Endothelial cell of umbilical vein (primary cell): Measurements from ENCODE around the gene HOXC13. TPM values are rescaled to one million over a fixed set of nuclear protein-coding genes. Genes with fewer than 3 reads are reported as not detected.

ENCODE experiments used
- BruUV-seq: library from RNA; stranded (reverse); fragments of 400-500 nt; replicated peaks from 2 replicates; lab custom pipeline; 2021; lab: Mats Ljungman, UMichigan
- CTCF ChIA-PET: fragments of 300-600, 350-600 bp; sonication (Branson Sonifier 250); formaldehyde crosslinking; loops from one replicate; lab custom pipeline; 2021; ENCODE audit warnings: antibody characterized with exemption, inconsistent platforms; lab: Charles Lee
- POLR2A ChIA-PET: fragments of 300-600, 350-600 bp; sonication (Branson Sonifier 250); formaldehyde crosslinking; loops from one replicate; lab custom pipeline; 2021; ENCODE audit warnings: antibody characterized with exemption, inconsistent platforms; lab: Charles Lee
- DNase-seq: peaks from one replicate; pipeline ENCODE4 v3.0.0-alpha.2; 2011; ENCODE audit warnings: low read depth, low spot score
- FAIRE-seq: peaks from 2 replicates; lab custom pipeline; 2011; peaks lifted over from hg19 to GRCh38; lab: Jason Lieb, UNC
- H2AFZ ChIP-seq: 2 replicates; pipeline ENCODE4 v1.6.0; 2012; ENCODE audit warnings: low read depth, low read length, control low read depth, inconsistent platforms
- H3K27ac ChIP-seq: 2 replicates; pipeline ENCODE4 v1.5.1; 2011; ENCODE audit warnings: low read depth, mild to moderate bottlenecking, control low read depth, low read length, moderate library complexity; ENCODE audit not compliant: insufficient read depth
- H3K27me3 ChIP-seq, 2 experiments: 2 replicates each; pipeline versions ENCODE4 v1.6.0 to v1.6.1; 2011; ENCODE audit warnings: low read length in 2 of 2, mixed read lengths in 1 of 2; ENCODE audit not compliant: control insufficient read depth in 2 of 2, insufficient read depth in 2 of 2
- H3K36me3 ChIP-seq, 2 experiments: 2 replicates in 1 of 2; 3 replicates in 1 of 2; pipeline ENCODE4 v1.5.1; 2011; ENCODE audit warnings: low read length in 2 of 2, mild to moderate bottlenecking in 1 of 2, moderate library complexity in 1 of 2; ENCODE audit not compliant: control insufficient read depth in 2 of 2, insufficient read depth in 2 of 2; ENCODE audit errors: extremely low read depth in 1 of 2
- H3K4me1 ChIP-seq: 3 replicates; pipeline ENCODE4 v1.5.1; 2011; ENCODE audit warnings: mild to moderate bottlenecking, low read length; ENCODE audit not compliant: control insufficient read depth, insufficient read depth; ENCODE audit errors: extremely low read depth
- H3K4me2 ChIP-seq: 2 replicates; pipeline ENCODE4 v1.6.1; 2011; ENCODE audit warnings: low read length, control low read depth, mixed read lengths; ENCODE audit not compliant: insufficient read depth
- H3K4me3 ChIP-seq, 3 experiments: fragments of 200-600 bp in 1 of 3; sonication (generic), shearing (Covaris generic) in 1 of 3; replicated peaks in 1 of 3; 2 replicates each; pipeline ENCODE4 v1.5.1; 2011 to 2016; ENCODE audit warnings: control low read depth in 3 of 3, low read length in 3 of 3, mild to moderate bottlenecking in 2 of 3, inconsistent platforms in 1 of 3, low read depth in 1 of 3, moderate library complexity in 1 of 3; ENCODE audit not compliant: insufficient read depth in 1 of 3
- H3K79me2 ChIP-seq: 2 replicates; pipeline ENCODE4 v1.6.0; 2012; ENCODE audit warnings: low read length, inconsistent platforms; ENCODE audit not compliant: control insufficient read depth, insufficient read depth
- H3K9ac ChIP-seq: replicated peaks from 2 replicates; pipeline ENCODE3; 2011; ENCODE audit warnings: low read length, control low read depth; ENCODE audit not compliant: insufficient read depth; ENCODE audit errors: extremely low read depth
- H3K9me1 ChIP-seq: replicated peaks from 3 replicates; pipeline ENCODE4 v1.6.0; 2011; ENCODE audit warnings: mild to moderate bottlenecking, low read length; ENCODE audit not compliant: control insufficient read depth, insufficient read depth; ENCODE audit errors: extremely low read depth
- H3K9me3 ChIP-seq: replicated peaks from 2 replicates; pipeline ENCODE4 v1.5.1; 2012; ENCODE audit warnings: low read length, inconsistent platforms; ENCODE audit not compliant: control insufficient read depth, insufficient read depth
- H4K20me1 ChIP-seq: replicated peaks from 2 replicates; pipeline ENCODE3; 2011; ENCODE audit warnings: mild to moderate bottlenecking, low read length; ENCODE audit not compliant: control insufficient read depth, insufficient read depth; ENCODE audit errors: extremely low read depth
- EZH2 ChIP-seq: IDR thresholded peaks from 2 replicates; pipeline ENCODE4 v1.6.1; 2012; ENCODE audit warnings: borderline replicate concordance, low read depth, mild to moderate bottlenecking, moderate library complexity, low read length, inconsistent platforms; ENCODE audit not compliant: severe bottlenecking
- FOS ChIP-seq: IDR thresholded peaks from 2 replicates; pipeline ENCODE4 v1.6.1; 2011; ENCODE audit warnings: mild to moderate bottlenecking, low read length, moderate library complexity, borderline replicate concordance; ENCODE audit not compliant: insufficient read depth
- GATA2 ChIP-seq: IDR thresholded peaks from 2 replicates; pipeline ENCODE4 v1.7.0; 2011; ENCODE audit warnings: low read depth, mild to moderate bottlenecking, moderate library complexity, mixed read lengths, low read length; ENCODE audit not compliant: insufficient read length, insufficient read depth
- JUN ChIP-seq: IDR thresholded peaks from 2 replicates; pipeline ENCODE4 v1.6.1; 2011; ENCODE audit warnings: borderline replicate concordance, low read depth; ENCODE audit not compliant: insufficient read length, insufficient read depth
- MYC ChIP-seq: IDR thresholded peaks from one replicate; pipeline ENCODE4 v1.6.1; 2011; ENCODE audit warnings: mild to moderate bottlenecking, low read depth, low read length
- POLR2A ChIP-seq: IDR thresholded peaks from 2 replicates; pipeline ENCODE4 v1.6.1; 2012; ENCODE audit warnings: low read depth, mild to moderate bottlenecking, control low read depth, low read length
- POLR2AphosphoS5 ChIP-seq: IDR thresholded peaks from 2 replicates; pipeline ENCODE4 v1.6.1; 2012; ENCODE audit warnings: low read depth, mild to moderate bottlenecking, control low read depth, low read length, moderate library complexity; ENCODE audit not compliant: insufficient read depth
- dilution Hi-C: fragments of 300-500 bp; cut with MboI; formaldehyde crosslinking; loops from one replicate; pipeline ENCODE4 v1.15.0; 2019; ENCODE audit warnings: low sequenced_read_pairs; ENCODE audit not compliant: extremely low pct_ligation_motif_present
- intact Hi-C: fragments of 100-400 bp; cut with micrococcal nuclease; formaldehyde crosslinking; loops from one replicate; pipeline ENCODE4 v1.10.0; 2022
- polyA plus RNA-seq, 4 experiments: library from polyadenylated mRNA; depleted of rRNA in 3 of 4; stranded (reverse) in 3 of 4; unstranded in 1 of 4; fragments of >200 nt; gene quantifications; 2 replicates each; pipeline versions ENCODE4 v1.2.1 to v1.2.3, GENCODE V29; 2011 to 2012; ENCODE audit warnings: missing spikeins in 1 of 4
- total RNA-seq: library from RNA; stranded (reverse); gene quantifications from 2 replicates; pipeline ENCODE4 v1.2.3, GENCODE V29; 2021
- TF ChIP-seq, protein P1 (sequence below), 2 donors: IDR thresholded peaks; 1 replicate in 1 of 2; 2 replicates in 1 of 2; pipeline ENCODE4 v1.5.1; 2011; ENCODE audit warnings: low read length in 2 of 2, mild to moderate bottlenecking in 2 of 2, moderate library complexity in 2 of 2, control low read depth in 1 of 2, inconsistent platforms in 1 of 2, low read depth in 1 of 2; ENCODE audit not compliant: insufficient read depth in 1 of 2; ENCODE audit errors: extremely low read depth in 1 of 2
- TF ChIP-seq, protein P2 (sequence below): IDR thresholded peaks from 2 replicates; pipeline ENCODE4 v1.6.1; 2011; ENCODE audit not compliant: insufficient read depth, insufficient read length

Gene HOXC13
- total and polyA plus RNA-seq, 2 donors (not counting 3 experiments of a cell fraction or from before 2014, with no cell fraction given) = not detected

- Histone ChIP-seq H3K9ac (no peak overlapping the region), H3K9me1 (no peaks in the 10 kb centered on the region), H3K27ac (no peak overlapping the region), H3K79me2 (no peaks in the 10 kb centered on the region), H4K20me1 (no peaks in the 10 kb centered on the region), H3K36me3 (no peaks in the 10 kb centered on the region), H2AFZ (no peak overlapping the region), H3K4me2 (no peak overlapping the region), H3K9me3 (no peaks in the 10 kb centered on the region), H3K4me3 (no peak overlapping the region), H3K4me1 (no peaks in the 10 kb centered on the region), H3K27me3 (peaks cover 91 to 98% of the 10 kb centered on the region in 2 experiments)
- peak; percentile 9 for TF ChIP-seq EZH2
- no peak for TF ChIP-seq MYC
- intact Hi-C loops = no loop called here
- POLR2A ChIA-PET = no interaction called here
- DNase-seq = no peak
- BruUV-seq = no TSS peak
- no peak for FAIRE-seq
- dilution Hi-C loops = no loop called here
- CTCF ChIA-PET = no interaction called here
Observed at GRCh38 chr12:53955776-53956250, 17.2 kb downstream of the HOXC13 start.

- Histone ChIP-seq H3K36me3 (no peaks in the 10 kb centered on the region), H3K4me1 (no peaks in the 10 kb centered on the region), H3K4me2 (no peak overlapping the region), H3K27ac (no peak overlapping the region), H3K4me3 (no peak overlapping the region), H3K27me3 (peaks cover 87 to 98% of the 10 kb centered on the region in 2 experiments), H3K79me2 (no peaks in the 10 kb centered on the region), H3K9me3 (no peaks in the 10 kb centered on the region), H2AFZ (no peak overlapping the region), H3K9me1 (no peaks in the 10 kb centered on the region), H3K9ac (no peak overlapping the region), H4K20me1 (no peaks in the 10 kb centered on the region)
- intact Hi-C loops = no loop called here
- DNase-seq = no peak
- ChIA-PET POLR2A (no interaction called here), CTCF (no interaction called here)
- FAIRE-seq = no peak
- no TSS peak for BruUV-seq
- dilution Hi-C loops = no loop called here
- TF ChIP-seq EZH2 (no peak), MYC (no peak), GATA2 (no peak), FOS (no peak), JUN (no peak), POLR2AphosphoS5 (no peak), POLR2A (no peak)
- TF ChIP-seq, protein P1, sequence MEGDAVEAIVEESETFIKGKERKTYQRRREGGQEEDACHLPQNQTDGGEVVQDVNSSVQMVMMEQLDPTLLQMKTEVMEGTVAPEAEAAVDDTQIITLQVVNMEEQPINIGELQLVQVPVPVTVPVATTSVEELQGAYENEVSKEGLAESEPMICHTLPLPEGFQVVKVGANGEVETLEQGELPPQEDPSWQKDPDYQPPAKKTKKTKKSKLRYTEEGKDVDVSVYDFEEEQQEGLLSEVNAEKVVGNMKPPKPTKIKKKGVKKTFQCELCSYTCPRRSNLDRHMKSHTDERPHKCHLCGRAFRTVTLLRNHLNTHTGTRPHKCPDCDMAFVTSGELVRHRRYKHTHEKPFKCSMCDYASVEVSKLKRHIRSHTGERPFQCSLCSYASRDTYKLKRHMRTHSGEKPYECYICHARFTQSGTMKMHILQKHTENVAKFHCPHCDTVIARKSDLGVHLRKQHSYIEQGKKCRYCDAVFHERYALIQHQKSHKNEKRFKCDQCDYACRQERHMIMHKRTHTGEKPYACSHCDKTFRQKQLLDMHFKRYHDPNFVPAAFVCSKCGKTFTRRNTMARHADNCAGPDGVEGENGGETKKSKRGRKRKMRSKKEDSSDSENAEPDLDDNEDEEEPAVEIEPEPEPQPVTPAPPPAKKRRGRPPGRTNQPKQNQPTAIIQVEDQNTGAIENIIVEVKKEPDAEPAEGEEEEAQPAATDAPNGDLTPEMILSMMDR (IDR thresholded peaks at IDR 0.05; ENCODE audit: extremely low read depth in 1 of 2, insufficient read depth in 1 of 2, low read depth in 1 of 2, low read length in 2 of 2) = no peak
- TF ChIP-seq, protein P2, sequence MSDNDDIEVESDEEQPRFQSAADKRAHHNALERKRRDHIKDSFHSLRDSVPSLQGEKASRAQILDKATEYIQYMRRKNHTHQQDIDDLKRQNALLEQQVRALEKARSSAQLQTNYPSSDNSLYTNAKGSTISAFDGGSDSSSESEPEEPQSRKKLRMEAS = no peak
Observed at GRCh38 chr12:53956251-53956887, 17.7 kb downstream of the HOXC13 start.
